GM23338 (cell line): ENCODE data around the gene MSGN1.

Source experiments
- CREB1 ChIP-seq: fragments of 250-450 bp; sonication (Bioruptor Pico); IDR thresholded peaks from 2 replicates; pipeline ENCODE4 v1.5.0; 2020; ENCODE audit warnings: low read depth, mild to moderate bottlenecking, moderate library complexity
- EZH2 ChIP-seq: fragments of 200-600 bp; sonication (generic); IDR thresholded peaks from one replicate; pipeline ENCODE4 v1.8.0; 2017; ENCODE audit warnings: antibody characterized with exemption, mild to moderate bottlenecking, low read depth; ENCODE audit not compliant: unreplicated experiment
- EZH2phosphoT487 ChIP-seq: fragments of 200-600 bp; sonication (generic); IDR thresholded peaks from one replicate; pipeline ENCODE4 v1.8.1; 2018; ENCODE audit warnings: antibody characterized with exemption; ENCODE audit not compliant: unreplicated experiment
- POLR2AphosphoS5 ChIP-seq: IDR thresholded peaks from 2 replicates; pipeline ENCODE4 v1.6.1; 2016; ENCODE audit warnings: antibody characterized with exemption, low read depth
- TF ChIP-seq, protein P1 (sequence below), 2 experiments: fragments of 200-600 bp in 1 of 2; sonication (generic) in 1 of 2; conservative IDR thresholded peaks; 2 replicates each; pipeline versions ENCODE4 v1.5.1 to v1.6.1; 2016 to 2017; ENCODE audit warnings: antibody characterized with exemption in 2 of 2, low read depth in 2 of 2, mild to moderate bottlenecking in 2 of 2, moderate library complexity in 1 of 2
- TF ChIP-seq, protein P2 (sequence below): IDR thresholded peaks from one replicate; pipeline ENCODE4 v1.6.1; 2018; ENCODE audit warnings: antibody characterized with exemption; ENCODE audit not compliant: unreplicated experiment

DNA sequence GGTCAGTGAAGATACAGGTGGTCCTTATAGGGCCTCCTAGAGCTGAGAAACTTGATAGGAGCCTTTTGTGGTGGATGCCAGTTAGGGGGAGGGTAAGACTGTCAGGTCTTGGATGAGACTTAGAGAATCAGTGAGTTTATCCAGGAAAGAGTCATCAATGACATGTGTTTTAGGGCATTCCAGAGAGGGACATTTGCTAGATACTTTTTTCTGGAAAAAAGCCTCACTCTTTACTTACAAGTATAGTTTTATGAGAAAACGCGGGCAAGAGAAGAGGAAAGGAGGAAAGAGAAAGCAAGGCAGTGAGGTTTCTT lies 24.5 kb upstream of the MSGN1 start:
- TF ChIP-seq, protein P1, sequence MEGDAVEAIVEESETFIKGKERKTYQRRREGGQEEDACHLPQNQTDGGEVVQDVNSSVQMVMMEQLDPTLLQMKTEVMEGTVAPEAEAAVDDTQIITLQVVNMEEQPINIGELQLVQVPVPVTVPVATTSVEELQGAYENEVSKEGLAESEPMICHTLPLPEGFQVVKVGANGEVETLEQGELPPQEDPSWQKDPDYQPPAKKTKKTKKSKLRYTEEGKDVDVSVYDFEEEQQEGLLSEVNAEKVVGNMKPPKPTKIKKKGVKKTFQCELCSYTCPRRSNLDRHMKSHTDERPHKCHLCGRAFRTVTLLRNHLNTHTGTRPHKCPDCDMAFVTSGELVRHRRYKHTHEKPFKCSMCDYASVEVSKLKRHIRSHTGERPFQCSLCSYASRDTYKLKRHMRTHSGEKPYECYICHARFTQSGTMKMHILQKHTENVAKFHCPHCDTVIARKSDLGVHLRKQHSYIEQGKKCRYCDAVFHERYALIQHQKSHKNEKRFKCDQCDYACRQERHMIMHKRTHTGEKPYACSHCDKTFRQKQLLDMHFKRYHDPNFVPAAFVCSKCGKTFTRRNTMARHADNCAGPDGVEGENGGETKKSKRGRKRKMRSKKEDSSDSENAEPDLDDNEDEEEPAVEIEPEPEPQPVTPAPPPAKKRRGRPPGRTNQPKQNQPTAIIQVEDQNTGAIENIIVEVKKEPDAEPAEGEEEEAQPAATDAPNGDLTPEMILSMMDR (conservative IDR thresholded peaks at IDR 0.05; ENCODE audit: low read depth in 2 of 2): no peak
- TF ChIP-seq, protein P2, sequence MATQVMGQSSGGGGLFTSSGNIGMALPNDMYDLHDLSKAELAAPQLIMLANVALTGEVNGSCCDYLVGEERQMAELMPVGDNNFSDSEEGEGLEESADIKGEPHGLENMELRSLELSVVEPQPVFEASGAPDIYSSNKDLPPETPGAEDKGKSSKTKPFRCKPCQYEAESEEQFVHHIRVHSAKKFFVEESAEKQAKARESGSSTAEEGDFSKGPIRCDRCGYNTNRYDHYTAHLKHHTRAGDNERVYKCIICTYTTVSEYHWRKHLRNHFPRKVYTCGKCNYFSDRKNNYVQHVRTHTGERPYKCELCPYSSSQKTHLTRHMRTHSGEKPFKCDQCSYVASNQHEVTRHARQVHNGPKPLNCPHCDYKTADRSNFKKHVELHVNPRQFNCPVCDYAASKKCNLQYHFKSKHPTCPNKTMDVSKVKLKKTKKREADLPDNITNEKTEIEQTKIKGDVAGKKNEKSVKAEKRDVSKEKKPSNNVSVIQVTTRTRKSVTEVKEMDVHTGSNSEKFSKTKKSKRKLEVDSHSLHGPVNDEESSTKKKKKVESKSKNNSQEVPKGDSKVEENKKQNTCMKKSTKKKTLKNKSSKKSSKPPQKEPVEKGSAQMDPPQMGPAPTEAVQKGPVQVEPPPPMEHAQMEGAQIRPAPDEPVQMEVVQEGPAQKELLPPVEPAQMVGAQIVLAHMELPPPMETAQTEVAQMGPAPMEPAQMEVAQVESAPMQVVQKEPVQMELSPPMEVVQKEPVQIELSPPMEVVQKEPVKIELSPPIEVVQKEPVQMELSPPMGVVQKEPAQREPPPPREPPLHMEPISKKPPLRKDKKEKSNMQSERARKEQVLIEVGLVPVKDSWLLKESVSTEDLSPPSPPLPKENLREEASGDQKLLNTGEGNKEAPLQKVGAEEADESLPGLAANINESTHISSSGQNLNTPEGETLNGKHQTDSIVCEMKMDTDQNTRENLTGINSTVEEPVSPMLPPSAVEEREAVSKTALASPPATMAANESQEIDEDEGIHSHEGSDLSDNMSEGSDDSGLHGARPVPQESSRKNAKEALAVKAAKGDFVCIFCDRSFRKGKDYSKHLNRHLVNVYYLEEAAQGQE: no peak
- TF ChIP-seq EZH2 (no peak), POLR2AphosphoS5 (no peak), EZH2phosphoT487 (no peak), CREB1 (CRISPR knock-in tag) (no peak)
